Measurements from ENCODE around the gene SPIRE2.

- TF ChIP-seq POLR2A (IDR thresholded peaks at IDR 0.05; ENCODE audit: low read depth, low read length) (0 out of 2 replicates have a peak, but pooled peaks have one; percentile 30), CTCF (conservative IDR thresholded peaks at IDR 0.05; ENCODE audit: low read depth, low read length) (peak; percentile 90), CHD1 (IDR thresholded peaks at IDR 0.05; ENCODE audit: low read depth, low read length) (no peak), USF2 (IDR thresholded peaks at IDR 0.05; ENCODE audit: low read depth, low read length) (no peak), SMC3 (IDR thresholded peaks at IDR 0.05; ENCODE audit: low read depth, low read length) (peak; percentile 74), RCOR1 (IDR thresholded peaks at IDR 0.05; ENCODE audit: insufficient replicate concordance, low read length) (no peak), MXI1 (IDR thresholded peaks at IDR 0.05; ENCODE audit: borderline replicate concordance, low read depth, low read length) (no peak), CEBPB (IDR thresholded peaks at IDR 0.05; ENCODE audit: low read depth, low read length) (no peak)
- TF ChIP-seq, protein P1, sequence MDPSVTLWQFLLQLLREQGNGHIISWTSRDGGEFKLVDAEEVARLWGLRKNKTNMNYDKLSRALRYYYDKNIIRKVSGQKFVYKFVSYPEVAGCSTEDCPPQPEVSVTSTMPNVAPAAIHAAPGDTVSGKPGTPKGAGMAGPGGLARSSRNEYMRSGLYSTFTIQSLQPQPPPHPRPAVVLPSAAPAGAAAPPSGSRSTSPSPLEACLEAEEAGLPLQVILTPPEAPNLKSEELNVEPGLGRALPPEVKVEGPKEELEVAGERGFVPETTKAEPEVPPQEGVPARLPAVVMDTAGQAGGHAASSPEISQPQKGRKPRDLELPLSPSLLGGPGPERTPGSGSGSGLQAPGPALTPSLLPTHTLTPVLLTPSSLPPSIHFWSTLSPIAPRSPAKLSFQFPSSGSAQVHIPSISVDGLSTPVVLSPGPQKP (IDR thresholded peaks at IDR 0.05; ENCODE audit: borderline replicate concordance, low read depth, low read length): no peak
Measured at GRCh38 chr16:89860747-89861304, 32.6 kb downstream of the SPIRE2 start.

Data from IMR-90 (cell line).